ENCODE measurements around the gene TECPR2. TPM values are rescaled to one million over a fixed set of nuclear protein-coding genes. Genes with fewer than 3 reads are reported as not detected.

Gene TECPR2
- polyA plus RNA-seq, 1 donor (not counting 4 experiments of a cell fraction or from before 2014, with no cell fraction given) = 8.3 TPM

DNA sequence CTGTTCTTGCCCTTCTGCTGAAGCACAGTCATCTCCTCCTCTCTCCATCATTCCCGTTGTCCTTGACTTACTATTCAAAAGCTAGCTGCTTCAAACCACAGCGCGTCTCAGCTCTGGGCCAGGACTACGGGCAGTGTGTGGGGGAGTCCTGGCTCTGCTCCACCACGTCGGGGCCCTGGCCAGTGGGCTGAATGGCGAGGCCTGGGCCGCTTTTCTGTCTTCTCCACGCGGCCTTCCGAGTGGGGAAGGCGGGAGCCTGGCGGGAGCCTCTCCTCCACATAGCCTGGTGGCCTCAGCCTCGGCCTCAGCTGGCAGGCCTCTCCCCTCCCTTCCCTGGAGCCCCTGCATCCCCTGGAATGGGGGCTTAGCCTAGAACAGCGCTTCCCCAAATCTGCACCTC lies 130.4 kb downstream of the TECPR2 start:
- H2AFZ ChIP-seq (ENCODE audit: control insufficient read depth, low read length) = no peak overlapping the region
- H3K36me3 ChIP-seq (ENCODE audit: control insufficient read depth in 2 of 2, extremely low read depth in 1 of 2, insufficient read depth in 2 of 2, low read length in 2 of 2) = peaks cover 0 to 2% of the 10 kb centered on the region in 2 experiments
- no peak overlapping the region for H3K4me2 ChIP-seq (ENCODE audit: control insufficient read depth, extremely low read depth, insufficient read depth, low read depth, low read length)
- no peaks in the 10 kb centered on the region for H4K20me1 ChIP-seq (ENCODE audit: control insufficient read depth, extremely low read depth, insufficient read depth, low read length)
- H3K4me3 ChIP-seq (ENCODE audit: control insufficient read depth in 2 of 3, extremely low read depth in 1 of 3, insufficient read depth in 2 of 3, low read depth in 1 of 3, low read length in 3 of 3) = no peak overlapping the region
- H3K27ac ChIP-seq (ENCODE audit: control insufficient read depth, insufficient read depth, low read length) = no peak overlapping the region
- H3K9me1 ChIP-seq (ENCODE audit: control insufficient read depth, extremely low read depth, insufficient read depth, low read length) = no peaks in the 10 kb centered on the region
- FAIRE-seq = no peak
- dilution Hi-C loops (cut with MboI; ENCODE audit: extremely low pct_ligation_motif_present, low sequenced_read_pairs) = no loop called here
- H3K9me3 ChIP-seq (ENCODE audit: control insufficient read depth, low read depth, low read length) = no peaks in the 10 kb centered on the region
- H3K27me3 ChIP-seq (ENCODE audit: control insufficient read depth, extremely low read depth, insufficient read depth, low read length) = no peaks in the 10 kb centered on the region
- peaks cover 9% of the 10 kb centered on the region for H3K4me1 ChIP-seq (ENCODE audit: control insufficient read depth, extremely low read depth, insufficient read depth, low read length)
- no peak overlapping the region for H3K9ac ChIP-seq (ENCODE audit: control insufficient read depth, extremely low read depth, insufficient read depth, low read length)
- TF ChIP-seq EZH2 (IDR thresholded peaks at IDR 0.05; ENCODE audit: low read length) = no peak
- TF ChIP-seq, protein P1, sequence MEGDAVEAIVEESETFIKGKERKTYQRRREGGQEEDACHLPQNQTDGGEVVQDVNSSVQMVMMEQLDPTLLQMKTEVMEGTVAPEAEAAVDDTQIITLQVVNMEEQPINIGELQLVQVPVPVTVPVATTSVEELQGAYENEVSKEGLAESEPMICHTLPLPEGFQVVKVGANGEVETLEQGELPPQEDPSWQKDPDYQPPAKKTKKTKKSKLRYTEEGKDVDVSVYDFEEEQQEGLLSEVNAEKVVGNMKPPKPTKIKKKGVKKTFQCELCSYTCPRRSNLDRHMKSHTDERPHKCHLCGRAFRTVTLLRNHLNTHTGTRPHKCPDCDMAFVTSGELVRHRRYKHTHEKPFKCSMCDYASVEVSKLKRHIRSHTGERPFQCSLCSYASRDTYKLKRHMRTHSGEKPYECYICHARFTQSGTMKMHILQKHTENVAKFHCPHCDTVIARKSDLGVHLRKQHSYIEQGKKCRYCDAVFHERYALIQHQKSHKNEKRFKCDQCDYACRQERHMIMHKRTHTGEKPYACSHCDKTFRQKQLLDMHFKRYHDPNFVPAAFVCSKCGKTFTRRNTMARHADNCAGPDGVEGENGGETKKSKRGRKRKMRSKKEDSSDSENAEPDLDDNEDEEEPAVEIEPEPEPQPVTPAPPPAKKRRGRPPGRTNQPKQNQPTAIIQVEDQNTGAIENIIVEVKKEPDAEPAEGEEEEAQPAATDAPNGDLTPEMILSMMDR (optimal IDR thresholded peaks at IDR 0.05 in 1 of 3, IDR thresholded peaks at IDR 0.05 in 1 of 3, conservative IDR thresholded peaks at IDR 0.05 in 1 of 3; ENCODE audit: extremely low read depth in 1 of 3, insufficient read depth in 2 of 3, low read length in 3 of 3) = no peak
- no peaks in the 10 kb centered on the region for H3K79me2 ChIP-seq (ENCODE audit: control insufficient read depth, insufficient read depth, low read length)
- DNase-seq (ENCODE audit: low read depth, low spot score) = no peak

DNA sequence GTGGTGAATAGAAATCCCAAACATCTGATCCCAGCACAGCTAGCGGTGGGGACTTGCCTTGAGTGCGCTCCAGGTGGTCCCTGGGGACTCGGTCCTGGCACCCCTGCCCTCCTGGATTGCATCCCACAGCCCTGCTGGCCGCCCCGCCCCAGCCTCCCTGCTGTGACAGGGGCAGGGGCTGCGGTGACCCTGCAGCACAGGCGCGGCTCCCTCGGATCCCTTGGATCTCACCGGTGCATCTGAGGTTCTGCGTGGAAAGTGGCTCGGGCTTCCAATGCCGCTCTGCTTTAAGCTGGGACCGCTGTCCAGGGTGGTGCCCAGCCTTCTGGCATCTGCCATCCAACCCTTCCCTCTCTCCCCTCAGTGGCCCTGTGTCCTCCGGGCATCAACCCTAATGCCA lies 130.8 kb downstream of the TECPR2 start:
- H3K79me2 ChIP-seq (ENCODE audit: control insufficient read depth, insufficient read depth, low read length) = no peaks in the 10 kb centered on the region
- peaks cover 0 to 2% of the 10 kb centered on the region in 2 experiments for H3K36me3 ChIP-seq (ENCODE audit: control insufficient read depth in 2 of 2, extremely low read depth in 1 of 2, insufficient read depth in 2 of 2, low read length in 2 of 2)
- H4K20me1 ChIP-seq (ENCODE audit: control insufficient read depth, extremely low read depth, insufficient read depth, low read length) = no peaks in the 10 kb centered on the region
- no peak overlapping the region for H3K4me2 ChIP-seq (ENCODE audit: control insufficient read depth, extremely low read depth, insufficient read depth, low read depth, low read length)
- TF ChIP-seq, protein P1 (optimal IDR thresholded peaks at IDR 0.05 in 1 of 3, IDR thresholded peaks at IDR 0.05 in 1 of 3, conservative IDR thresholded peaks at IDR 0.05 in 1 of 3; ENCODE audit: extremely low read depth in 1 of 3, insufficient read depth in 2 of 3, low read length in 3 of 3) = no peak
- TF ChIP-seq EZH2 (IDR thresholded peaks at IDR 0.05; ENCODE audit: low read length) = no peak
- no peaks in the 10 kb centered on the region for H3K9me1 ChIP-seq (ENCODE audit: control insufficient read depth, extremely low read depth, insufficient read depth, low read length)
- no peak overlapping the region for H2AFZ ChIP-seq (ENCODE audit: control insufficient read depth, low read length)
- DNase-seq (ENCODE audit: low read depth, low spot score) (no peak), FAIRE-seq (no peak)
- dilution Hi-C loops (cut with MboI; ENCODE audit: extremely low pct_ligation_motif_present, low sequenced_read_pairs) = no loop called here
- no peak overlapping the region for H3K9ac ChIP-seq (ENCODE audit: control insufficient read depth, extremely low read depth, insufficient read depth, low read length)
- no peaks in the 10 kb centered on the region for H3K9me3 ChIP-seq (ENCODE audit: control insufficient read depth, low read depth, low read length)
- H3K4me3 ChIP-seq (ENCODE audit: control insufficient read depth in 2 of 3, extremely low read depth in 1 of 3, insufficient read depth in 2 of 3, low read depth in 1 of 3, low read length in 3 of 3) = no peak overlapping the region
- no peaks in the 10 kb centered on the region for H3K27me3 ChIP-seq (ENCODE audit: control insufficient read depth, extremely low read depth, insufficient read depth, low read length)
- H3K4me1 ChIP-seq (ENCODE audit: control insufficient read depth, extremely low read depth, insufficient read depth, low read length) = peaks cover 9% of the 10 kb centered on the region
- H3K27ac ChIP-seq (ENCODE audit: control insufficient read depth, insufficient read depth, low read length) = no peak overlapping the region
